HG03175 (cell line): Measurements from ENCODE around the gene MZT1.
"Not testable (repeated sequence)": the region's sequence is repeated elsewhere in the genome, so short reads cannot be mapped to it uniquely, and the experiment has no call there.

Experiments used
- ATAC-seq: cut with Tn5 transposase; IDR thresholded peaks from one replicate; pipeline ENCODE4 v1.9.1; 2021; ENCODE audit warnings: mild to moderate bottlenecking, moderate library complexity; ENCODE audit not compliant: unreplicated experiment

MZT1 gene

DNA sequence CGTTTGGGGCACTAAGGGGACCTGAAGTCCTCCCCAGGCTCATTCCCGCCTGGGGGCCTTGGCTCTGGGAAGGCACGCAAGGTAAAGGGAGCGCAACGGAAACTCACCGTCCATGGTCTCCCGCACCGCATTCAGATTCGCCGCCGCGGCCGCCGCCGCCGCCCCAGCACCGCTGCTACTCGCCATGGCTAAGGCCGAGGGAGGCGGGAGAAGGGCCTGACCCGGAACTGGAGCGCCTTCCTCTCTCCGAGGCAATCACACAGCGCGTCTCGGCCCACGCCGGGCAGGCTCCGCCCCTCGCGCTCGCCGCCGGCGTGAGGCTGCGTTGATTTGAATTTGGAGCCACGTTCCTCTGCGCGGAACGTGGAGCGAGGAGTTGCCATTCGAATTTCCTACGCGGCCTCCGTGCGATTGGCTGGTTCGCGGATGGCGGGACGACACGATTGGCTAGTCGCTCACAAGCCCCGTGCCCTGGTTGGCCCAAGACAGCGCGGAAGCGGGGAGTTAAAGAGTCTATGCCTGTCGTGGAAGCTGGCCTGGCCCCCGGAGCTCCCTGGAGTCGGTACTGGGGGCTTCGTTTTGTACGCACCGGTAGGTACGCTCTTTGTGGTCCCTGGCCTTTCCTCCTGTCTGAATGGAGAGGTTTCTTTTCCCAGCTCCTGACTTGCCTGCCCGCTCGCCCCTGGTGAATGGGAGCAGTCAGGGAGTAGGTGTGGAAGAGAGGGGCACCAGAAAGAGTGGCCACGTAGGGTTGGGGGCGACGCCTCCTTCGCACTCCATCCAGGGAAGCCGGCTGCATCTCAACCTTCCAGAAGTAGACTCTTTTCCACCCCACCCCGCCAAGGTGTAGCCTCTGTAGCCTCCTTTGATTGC is at the start of gene MZT1, which contains the start of gene BORA:
Gene MZT1 (minus strand): TSS at position 213 of the 873 bp plus-strand sequence. CDS start 27 bp downstream, at position 186.
Gene BORA (plus strand): TSS at position 507 of the 873 bp plus-strand sequence. CDS start 1,018 bp downstream, outside the sequence.
- ATAC-seq = peak; percentile 95

GRCh38 chr13:72774019-72774418 is 46.6 kb upstream of the MZT1 start:
- no peak for ATAC-seq

- no peak for ATAC-seq
Measured at GRCh38 chr13:72763411-72763810, 36.0 kb upstream of the MZT1 start.

DNA sequence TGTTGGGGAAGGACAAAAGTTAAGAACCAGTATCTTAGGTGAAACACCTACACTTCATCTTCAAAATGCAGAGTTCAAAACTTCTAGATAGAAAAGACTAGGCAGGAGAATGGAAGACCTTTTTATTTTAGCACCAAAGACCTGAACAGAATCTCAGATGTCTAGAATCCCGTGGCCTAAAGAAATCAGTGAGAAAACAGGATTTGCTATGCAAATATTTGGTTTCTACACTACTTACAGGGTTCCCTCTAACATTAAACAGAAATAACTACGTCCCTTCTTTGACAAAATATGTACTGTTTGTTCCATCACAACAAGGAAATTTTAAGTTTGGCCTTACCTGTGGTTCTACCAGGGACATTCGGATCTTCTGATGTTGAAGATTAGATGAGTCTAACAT is 32.8 kb upstream of the MZT1 start:
- no peak for ATAC-seq

DNA sequence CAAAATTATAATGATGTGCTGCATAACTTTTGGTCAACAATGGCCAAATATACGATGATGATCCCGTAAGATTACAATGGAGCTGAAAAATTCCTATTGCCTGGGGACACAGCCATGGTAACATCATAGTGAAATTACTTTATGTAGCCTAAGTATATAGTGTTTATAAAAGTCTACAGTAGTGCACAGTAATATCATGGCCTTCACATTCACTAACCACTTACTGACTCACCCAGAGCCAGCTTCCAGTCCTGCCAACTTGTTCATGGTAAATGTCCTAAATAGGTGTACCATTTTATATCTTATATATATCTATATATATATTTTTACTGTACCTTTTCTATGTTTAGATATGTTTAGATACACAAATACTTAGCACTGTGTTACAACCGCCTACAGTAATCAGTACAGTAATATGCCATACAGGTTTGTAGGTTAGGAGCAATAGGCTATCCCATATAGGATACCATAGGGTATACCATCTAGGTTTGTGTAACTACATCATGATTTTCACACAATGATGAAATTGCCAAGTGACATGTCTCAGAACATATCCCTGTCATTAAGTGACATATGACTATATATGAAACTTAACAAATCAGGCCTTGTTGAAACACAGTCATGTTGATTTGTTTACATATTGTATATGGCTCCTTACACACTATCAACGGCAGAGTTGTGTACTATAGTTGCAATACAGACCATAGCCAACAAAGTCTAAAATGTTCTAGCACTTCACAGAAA is 30.5 kb upstream of the MZT1 start:
- ATAC-seq = no peak

GRCh38 chr13:72754111-72754510 is 26.7 kb upstream of the MZT1 start:
- ATAC-seq = no peak

GRCh38 chr13:72751220-72751619 is 23.8 kb upstream of the MZT1 start:
- ATAC-seq = no peak

DNA sequence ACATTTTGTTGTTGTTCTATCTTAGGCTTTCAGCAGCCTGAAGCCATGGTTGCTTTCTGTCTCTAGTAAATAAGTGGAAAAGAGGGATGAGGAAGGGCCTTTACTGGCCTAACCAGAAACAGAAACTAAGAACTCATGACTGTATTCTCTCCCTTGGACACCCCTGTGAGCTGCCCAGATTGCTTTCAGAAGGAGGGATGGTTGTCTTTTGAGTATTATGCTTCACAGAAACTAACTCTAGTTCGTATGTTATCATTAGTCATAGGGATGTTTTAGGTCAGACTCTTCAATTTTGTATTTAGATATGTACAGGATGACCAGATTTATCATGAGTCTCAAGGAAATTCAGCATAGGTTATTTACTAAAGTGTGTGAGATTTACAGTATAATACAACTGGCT is 17.8 kb upstream of the MZT1 start:
- no peak for ATAC-seq

DNA sequence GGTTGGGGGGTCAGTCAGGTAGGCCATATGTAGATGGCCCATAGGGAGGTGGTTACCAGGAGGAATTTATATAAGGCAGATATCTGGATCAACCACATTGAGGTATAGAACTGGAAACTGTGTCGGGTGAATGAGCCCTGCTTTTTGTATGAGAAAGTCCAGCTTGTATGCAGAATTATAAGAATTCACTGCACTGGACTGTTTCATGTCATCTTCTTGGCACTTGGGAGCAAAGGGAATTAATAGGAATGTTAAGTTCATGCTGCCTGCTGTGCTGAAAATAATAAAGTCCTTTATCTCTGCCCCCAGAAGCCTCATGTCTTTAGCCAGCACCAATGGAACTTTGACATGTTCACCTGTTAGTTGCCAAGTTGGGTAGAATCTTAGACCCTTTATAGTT is 12.6 kb upstream of the MZT1 start:
- no peak for ATAC-seq

- ATAC-seq = no peak
Measured at GRCh38 chr13:72737033-72737432, 9.6 kb upstream of the MZT1 start.

DNA sequence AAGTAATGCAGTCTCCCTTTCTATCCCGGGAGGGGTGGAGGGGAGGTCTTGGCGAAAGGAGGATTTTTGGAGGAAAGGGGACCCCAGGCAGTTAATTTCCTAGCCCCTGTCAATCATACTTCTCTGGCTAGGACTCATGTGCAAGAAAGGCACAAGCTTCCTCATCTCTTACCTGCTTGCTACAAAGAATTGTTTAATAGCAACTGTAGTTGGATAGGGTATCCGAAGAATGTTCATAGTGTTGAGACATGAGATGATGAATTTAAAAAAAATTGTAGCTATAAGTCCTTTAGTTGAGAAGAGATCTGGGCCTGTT is 819 bp upstream of the MZT1 start:
- no peak for ATAC-seq

- ATAC-seq = peak; percentile 33
Measured at GRCh38 chr13:72726726-72727416, 558 bp downstream of the MZT1 start.

DNA sequence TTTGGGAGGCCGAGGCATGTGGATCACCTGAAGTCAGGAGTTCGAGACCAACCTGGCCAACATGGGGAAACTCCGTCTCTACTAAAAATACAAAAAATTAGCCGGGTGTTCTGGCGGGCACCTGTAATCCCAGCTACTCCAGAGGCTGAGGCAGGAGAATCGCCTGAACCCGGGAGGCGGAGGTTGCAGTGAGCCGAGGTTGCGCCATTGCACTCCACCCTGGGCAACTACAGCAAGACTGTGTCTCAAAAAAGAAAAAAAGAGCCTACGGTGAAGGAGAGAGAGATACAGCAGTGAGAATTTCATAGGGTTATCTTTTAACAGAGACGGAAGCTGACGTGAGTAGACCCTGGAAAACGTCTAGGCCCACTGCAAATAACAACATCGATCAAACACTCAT is 1.2 kb downstream of the MZT1 start:
- not testable (repeated sequence) for ATAC-seq

- no peak for ATAC-seq
Measured at GRCh38 chr13:72716776-72717175, 10.7 kb downstream of the MZT1 start.

DNA sequence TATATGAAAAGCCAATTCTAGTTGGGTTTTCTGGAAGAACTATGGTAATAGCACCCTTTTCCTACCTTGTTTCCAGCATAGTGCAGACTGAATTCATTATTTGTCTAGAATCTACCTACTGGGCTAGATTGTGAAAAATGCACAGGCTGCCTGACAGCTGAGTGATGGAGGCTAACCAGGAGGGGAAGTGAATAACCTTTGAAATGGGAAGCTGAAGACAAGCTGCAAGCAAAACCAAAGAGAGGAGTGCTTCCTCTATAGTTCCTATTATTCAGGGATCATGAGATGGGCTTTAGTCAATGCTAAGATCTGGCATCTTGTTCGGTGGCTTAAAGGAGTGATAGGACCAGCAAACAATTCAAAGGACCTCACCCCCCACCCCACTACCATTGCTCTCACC is 26.9 kb downstream of the MZT1 start:
- no peak for ATAC-seq

- ATAC-seq = no peak
Measured at GRCh38 chr13:72698164-72698563, 29.3 kb downstream of the MZT1 start.

DNA sequence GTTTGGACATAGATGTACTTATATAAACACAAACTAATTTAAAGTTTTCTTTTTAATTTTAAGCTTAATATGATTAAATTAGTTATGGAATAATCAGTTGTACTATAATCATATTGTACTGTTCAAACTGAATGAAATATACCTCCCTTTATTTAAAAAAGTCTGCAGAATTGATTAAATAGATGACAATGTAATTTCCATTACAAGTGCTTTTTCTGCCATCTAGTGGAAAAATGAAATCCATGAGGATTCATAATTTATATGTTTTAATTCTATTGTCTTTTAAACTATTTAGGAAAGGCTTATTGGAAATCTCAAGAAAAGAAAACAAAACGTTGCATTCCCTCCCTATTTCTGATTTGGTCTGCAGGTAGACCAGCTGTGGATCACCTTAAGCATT is 30.9 kb downstream of the MZT1 start:
- no peak for ATAC-seq

GRCh38 chr13:72694314-72694713 is 33.1 kb downstream of the MZT1 start:
- ATAC-seq = no peak

GRCh38 chr13:72693832-72694231 is 33.6 kb downstream of the MZT1 start:
- no peak for ATAC-seq

DNA sequence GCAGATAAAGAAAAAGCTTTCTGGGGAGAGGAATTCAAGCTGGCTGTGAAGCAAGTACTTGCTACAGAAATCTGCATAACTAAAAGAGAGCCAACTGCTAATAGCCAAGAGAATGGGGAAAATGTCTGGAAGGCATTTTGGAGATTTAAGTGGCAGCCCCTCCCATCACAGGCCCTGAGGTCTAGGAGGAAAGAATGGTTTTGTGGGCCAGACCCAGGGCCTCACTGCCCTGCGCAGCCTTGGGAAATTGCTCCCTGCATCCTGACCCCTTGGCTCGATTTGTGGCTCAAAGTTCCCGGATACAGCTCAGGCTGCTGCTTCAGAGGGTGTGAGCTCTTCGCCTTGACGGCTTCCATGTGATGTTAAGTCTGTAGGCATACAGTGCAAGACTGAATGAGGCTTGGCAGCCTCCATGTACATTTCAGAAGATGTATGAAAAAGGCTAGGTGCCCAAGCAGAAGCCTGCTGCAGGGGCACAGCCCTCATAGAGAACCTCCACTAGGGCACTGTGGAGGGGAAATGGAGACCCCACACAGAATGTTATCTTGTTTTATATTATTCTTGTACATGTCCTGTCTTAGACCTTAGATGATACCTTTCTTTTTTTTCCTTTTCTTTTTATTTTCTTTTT is 34.4 kb downstream of the MZT1 start:
- no peak for ATAC-seq

GRCh38 chr13:72689181-72689696 is 38.2 kb downstream of the MZT1 start:
- ATAC-seq = no peak
